Colonic mucosa (tissue), 4 donors: ENCODE results near the gene UBE2R2. TPM values are rescaled to one million over a fixed set of nuclear protein-coding genes. Genes with fewer than 3 reads are reported as not detected.

ENCODE experiments used
- DNase-seq: peaks from one replicate; pipeline ENCODE4 v3.0.0-alpha.2; 2020
- H3K27ac ChIP-seq: fragments of 200-600 bp; one replicate; pipeline ENCODE4 v1.8.0; 2021
- H3K27me3 ChIP-seq: fragments of 200-600 bp; one replicate; pipeline ENCODE4 v1.8.0; 2021
- H3K36me3 ChIP-seq: fragments of 200-600 bp; one replicate; pipeline ENCODE4 v1.8.0; 2021
- H3K4me1 ChIP-seq: fragments of 200-600 bp; one replicate; pipeline ENCODE4 v1.8.0; 2021; ENCODE audit warnings: mild to moderate bottlenecking
- H3K4me3 ChIP-seq: fragments of 200-600 bp; one replicate; pipeline ENCODE4 v1.8.0; 2021
- H3K9ac ChIP-seq, 2 donors: one replicate each; pipeline ENCODE4 v1.7.0; 2013; ENCODE audit warnings: control low read depth in 2 of 2, low read depth in 2 of 2, low read length in 2 of 2
- H3K9me3 ChIP-seq: fragments of 200-600 bp; one replicate; pipeline ENCODE4 v1.8.0; 2021
- CTCF ChIP-seq: fragments of 200-600 bp; IDR thresholded peaks from one replicate; pipeline ENCODE4 v1.8.0; 2022; ENCODE audit warnings: antibody characterized with exemption, mild to moderate bottlenecking
- intact Hi-C: fragments of 100-400 bp; cut with DNase I; formaldehyde crosslinking; loops from one replicate; pipeline ENCODE4 v1.14.1; 2022
- total RNA-seq, 2 donors: library from RNA; stranded (reverse); fragmentation: NEBNext Ultra II Directional in 1 of 2; extraction: Animal tissue kit (Norgen Biotek cat#: 25700) in 1 of 2; gene quantifications; one replicate each; pipeline ENCODE4 v1.2.1, GENCODE V29; 2021
- donor health status: healthy.
- donor health status: DM: no; HTN: no; CAD: no.
- donor health status: DM: no; HTN: no; CAD: no.

Gene UBE2R2
- total RNA-seq, 2 donors from 2014 or later: 31.4 to 46.0 TPM

GRCh38 chr9:33964086-33964768 lies 147.3 kb downstream of the UBE2R2 start:
- H3K4me1 ChIP-seq: no peaks in the 10 kb centered on the region
- no peak overlapping the region for H3K4me3 ChIP-seq
- H3K36me3 ChIP-seq: no peaks in the 10 kb centered on the region
- no peak overlapping the region for H3K27ac ChIP-seq
- H3K27me3 ChIP-seq: no peaks in the 10 kb centered on the region
- H3K9ac ChIP-seq: no peak overlapping the region
- no peak for DNase-seq
- TF ChIP-seq CTCF: no peak
- intact Hi-C loops: no loop called here
- H3K9me3 ChIP-seq: no peaks in the 10 kb centered on the region

Other genes with a start within 250 kb of the UBE2R2 start
- gene PRSS3, start 21.6 kb upstream of the UBE2R2 start, total RNA-seq: 100 to 1,000 TPM; 148 to 191 TPM
- 10 to 100 TPM; 26.9 to 42.0 TPM for gene UBAP2, start 231.7 kb downstream of the UBE2R2 start, total RNA-seq